SKM-1 (cell line): ENCODE data around the gene SNTB2.

ENCODE experiments used
- DNase-seq: peaks from one replicate; lab custom pipeline; 2025; ENCODE audit not compliant: unreplicated experiment; lab: John Stamatoyannopoulos, UW

SNTB2 gene

DNA sequence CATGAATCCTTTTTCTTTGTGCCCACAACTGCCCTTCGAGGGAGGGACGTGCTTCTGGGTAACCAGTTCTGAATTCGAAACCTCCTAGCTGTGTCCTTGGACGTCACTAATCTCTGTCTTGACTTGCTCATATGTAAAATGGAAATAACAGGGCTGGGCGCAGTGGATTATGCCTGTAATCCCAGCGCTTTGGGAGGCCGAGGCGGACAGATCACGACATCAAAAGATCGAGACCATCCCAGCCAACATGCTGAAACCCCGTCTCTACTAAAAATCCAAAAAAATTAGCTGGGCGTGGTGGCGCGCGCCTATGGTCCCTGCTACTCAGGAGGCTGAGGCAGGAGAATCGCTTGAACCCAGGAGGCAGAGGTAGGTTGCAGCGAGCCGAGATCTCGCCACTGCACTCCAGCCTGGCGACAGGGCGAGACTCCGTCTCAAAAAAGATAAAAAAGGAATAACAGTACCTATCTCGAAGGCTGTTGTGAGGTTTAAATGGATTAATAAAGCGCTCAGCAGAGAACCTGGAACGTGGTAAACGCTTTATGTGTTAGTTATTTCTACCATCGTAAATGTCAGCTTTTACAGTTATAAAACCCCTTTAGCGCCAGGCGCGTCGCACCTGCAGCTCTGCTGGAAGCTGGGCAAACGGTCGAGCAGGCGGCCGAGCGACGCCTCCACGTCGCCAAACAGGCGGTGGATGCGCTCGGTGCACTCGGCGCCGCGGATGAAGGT lies 151.8 kb downstream of the SNTB2 start:
- DNase-seq, result no peak

DNA sequence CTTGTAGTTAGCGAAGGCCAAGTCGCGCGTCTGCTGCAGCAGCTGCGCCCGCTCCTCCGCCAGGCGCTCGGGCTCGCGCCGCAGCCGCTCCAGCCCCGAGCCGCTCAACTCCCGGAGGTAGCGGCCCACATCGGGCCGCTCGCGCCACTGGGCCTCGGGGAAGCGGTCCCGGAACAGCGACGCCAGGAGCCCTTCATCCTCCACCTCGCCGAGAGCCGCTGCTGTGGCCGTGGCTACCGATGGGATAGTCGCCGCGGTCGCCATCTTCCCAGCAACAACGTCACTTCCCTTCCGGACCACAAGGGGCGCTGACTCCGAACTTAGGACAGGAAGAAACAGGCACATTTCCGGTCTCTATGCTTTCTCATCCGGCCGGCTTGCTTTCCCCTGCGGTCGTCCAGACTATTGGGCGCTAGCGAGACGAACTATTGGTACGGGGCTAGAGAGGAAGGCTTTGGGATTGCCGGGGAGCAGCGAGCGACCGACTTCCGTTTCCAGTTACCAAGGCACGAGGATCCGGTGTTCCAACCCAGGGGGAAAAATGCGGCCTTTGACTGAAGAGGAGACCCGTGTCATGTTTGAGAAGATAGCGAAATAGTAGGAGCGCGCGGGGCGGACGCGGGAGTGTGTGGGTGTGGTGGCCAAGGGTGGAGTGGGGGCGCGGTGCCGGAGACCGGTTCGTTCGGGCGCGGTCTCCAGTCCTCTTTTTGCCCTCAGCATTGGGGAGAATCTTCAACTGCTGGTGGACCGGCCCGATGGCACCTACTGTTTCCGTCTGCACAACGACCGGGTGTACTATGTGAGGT lies 152.5 kb downstream of the SNTB2 start, which contains the start of the genes COG8 and NIP7:
TSS of gene COG8 (minus strand) at position 276 of the 806 bp plus-strand sequence. CDS start at position 264, 12 bp downstream.
TSS of gene NIP7 (plus strand) at position 484 of the 806 bp plus-strand sequence. CDS start at position 542, 58 bp downstream.
- DNase-seq, result peak; percentile 99

DNA sequence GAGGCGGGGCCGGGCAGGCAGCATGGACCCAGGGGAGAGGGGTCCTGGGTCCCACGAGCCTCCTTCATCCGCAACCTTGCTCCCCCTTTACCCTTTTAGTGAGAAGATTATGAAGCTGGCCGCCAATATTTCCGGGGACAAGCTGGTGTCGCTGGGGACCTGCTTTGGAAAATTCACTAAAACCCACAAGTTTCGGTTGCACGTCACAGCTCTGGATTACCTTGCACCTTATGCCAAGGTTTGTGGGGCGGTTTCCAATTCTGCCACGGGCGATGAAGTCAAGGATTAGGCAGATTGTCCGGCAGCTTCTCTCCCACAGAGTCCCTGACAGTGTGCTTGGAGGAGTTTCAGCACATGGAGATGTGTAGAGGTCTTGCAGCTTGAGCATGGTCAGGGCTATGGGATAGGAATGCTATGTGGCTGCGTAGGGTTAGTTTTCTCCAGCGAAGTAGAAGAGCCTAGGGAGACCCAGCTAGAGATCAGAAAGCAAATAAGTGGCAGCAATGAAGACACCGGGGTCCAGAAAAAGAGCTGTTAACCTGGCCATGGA lies 153.2 kb downstream of the SNTB2 start:
- DNase-seq, result no peak

DNA sequence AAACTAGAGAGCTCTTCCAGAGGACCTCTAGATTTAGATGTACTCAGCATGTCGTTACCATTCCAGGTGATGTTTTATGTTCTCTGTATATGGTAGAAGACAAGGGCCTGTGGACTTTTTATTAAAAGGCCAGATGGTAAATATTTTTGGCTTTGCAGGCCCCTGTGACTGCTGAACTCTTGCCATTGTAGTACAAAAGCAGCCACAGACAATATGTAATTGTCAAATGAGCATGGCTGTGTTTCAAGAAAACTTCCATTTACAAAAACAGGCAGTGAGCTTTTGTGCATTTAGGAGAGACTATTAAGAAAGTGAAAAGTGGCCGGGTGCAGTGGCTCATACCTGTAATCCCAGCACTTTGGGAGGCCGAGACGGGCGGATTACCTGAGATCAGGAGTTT lies 157.2 kb downstream of the SNTB2 start:
- no peak for DNase-seq

DNA sequence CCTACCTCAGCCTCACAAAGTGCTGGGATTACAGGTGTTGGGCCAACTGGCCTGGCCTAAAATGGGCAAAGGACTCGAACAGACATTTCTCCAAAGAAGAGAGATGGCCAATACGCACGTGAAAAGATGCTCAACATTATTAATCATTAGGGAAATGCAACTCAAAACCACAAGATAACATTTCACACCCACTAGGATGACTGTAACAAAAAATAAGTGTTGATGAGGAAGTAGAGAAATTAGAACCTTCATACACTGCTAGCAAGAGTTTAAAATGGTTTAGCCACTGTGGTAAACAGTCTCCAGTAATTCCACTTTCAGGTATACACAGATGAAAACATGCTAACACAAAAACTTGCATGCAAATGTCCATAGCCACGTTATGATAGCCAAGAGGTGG lies 159.0 kb downstream of the SNTB2 start:
- DNase-seq, result no peak

DNA sequence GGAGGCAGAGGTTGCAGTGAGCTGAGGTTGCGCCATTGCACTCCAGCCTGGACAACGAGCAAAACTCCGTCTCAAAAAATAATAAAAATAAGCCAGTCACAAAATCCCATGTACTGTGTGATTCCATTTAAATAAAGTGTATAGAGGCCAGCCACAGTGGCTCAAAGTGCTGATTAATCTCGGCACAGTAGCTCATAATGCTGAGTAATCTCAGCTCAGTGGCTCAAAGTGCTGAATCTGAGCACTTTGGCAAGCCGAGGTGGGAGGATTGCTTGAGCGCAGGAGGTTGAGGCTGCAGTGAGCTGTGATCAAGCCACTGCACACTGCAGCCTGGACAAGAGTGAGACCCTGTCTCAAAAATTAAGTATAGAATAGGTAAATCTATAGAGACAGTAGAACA lies 159.7 kb downstream of the SNTB2 start:
- DNase-seq, result no peak

DNA sequence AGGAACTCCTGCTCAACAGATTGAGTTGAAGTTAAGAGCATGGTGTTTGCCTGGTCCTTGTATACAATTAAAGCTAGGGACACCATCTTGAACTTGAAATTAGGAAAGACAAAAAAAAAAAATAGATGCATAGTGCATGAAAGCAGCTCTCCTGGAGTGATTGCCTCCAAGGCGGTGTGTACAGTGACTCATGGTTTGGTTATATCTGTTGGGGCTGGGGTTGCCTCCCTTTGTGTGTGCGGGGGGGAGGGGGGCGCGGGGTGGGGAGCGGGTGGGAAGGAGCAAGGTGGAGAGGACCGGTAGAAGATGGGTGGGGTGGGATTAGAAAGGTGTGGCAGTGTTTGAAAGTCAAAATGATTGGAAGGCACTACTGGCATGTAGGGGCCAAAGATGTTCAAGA lies 161.3 kb downstream of the SNTB2 start:
- no peak for DNase-seq

DNA sequence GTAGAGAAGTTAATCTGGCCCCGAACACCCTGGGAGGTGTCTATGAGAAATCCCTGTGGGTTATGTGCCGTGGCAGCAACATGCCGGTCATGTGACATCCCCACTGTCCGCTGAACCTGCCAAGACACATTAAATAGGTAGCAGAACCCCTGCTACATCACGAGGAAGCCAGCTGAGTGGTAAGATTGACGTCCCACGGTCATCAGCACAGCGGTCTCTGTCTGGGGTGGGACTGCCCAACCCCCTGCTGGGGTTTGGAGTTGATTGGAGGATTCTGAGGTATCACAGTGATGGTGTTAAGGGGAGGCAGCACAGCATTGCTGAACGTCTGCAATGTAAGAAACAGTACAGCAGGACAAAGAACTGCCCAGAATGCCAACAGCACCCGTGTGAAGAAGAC lies 162.6 kb downstream of the SNTB2 start:
- DNase-seq, result no peak

DNA sequence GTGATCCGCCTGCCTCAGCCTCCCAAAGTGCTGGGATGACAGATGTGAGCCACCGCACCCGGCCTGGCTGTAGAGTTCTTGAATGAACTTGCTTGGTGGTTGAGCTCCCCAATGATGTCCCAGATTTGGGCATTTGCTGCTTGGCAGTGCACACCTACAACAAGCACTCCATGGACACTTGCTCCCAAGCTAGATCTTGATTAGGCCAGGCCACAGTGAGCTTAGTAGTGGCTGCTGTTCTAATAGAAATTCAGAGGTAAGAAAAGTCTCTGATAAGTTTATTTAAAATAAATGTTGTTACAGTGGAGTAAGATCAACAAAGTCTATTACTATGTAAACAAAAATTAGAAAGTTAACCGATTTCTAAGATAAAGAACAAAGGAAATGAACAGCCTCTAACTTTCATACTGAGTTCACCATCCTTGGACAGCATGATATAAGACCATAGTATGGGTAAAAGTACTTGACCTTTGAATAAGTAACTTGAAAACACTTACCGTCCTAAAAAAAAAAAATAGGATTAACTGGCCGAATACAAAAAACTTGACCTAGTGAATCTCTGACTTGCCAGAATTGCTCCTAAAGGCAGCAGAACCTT lies 163.7 kb downstream of the SNTB2 start:
- DNase-seq, result no peak

DNA sequence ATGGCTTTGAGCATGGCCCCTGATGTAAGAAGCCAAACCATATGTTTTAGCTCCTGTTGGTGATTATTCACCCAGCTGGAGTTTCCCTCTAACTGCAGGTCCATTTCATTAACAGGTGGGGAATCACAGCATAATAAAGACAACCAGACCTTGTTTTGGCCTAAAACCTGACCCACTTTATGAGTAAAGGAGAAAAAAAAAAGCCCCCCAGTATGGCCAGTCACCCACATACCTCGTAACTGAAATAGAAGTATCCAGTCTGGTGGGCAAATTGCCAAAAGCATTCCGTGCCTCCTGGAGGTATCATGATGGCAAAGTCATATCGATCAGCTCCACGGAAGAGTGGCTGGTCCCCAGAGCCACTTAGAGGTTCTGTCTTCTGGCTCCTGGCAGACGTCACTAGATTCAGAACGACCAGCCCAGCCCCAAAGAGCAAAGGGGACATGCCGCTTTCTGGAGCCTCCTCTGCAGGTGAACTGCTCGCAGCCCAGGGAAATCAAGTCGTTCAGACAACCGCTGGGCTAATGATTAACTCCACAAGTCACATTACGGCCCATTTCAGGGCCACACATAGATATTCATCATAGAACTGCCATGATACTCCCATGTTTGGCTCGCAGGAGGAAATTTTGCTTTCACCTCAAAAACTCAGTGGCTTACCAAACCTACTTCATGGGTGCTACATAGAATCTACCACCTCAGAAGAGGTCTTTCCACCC lies 164.5 kb downstream of the SNTB2 start, which contains the start of gene TMED6:
TSS of gene TMED6 (minus strand) at position 478 of the 719 bp plus-strand sequence. CDS start at position 445, 33 bp downstream.
- no peak for DNase-seq
